Fibroblast of mammary gland (primary cell): ENCODE results near the gene GPS2.
A peak's percentile ranks its signal among the peaks of the same experiment; 100 is the strongest.

Experiments
- DNase-seq: peaks from one replicate; pipeline ENCODE4 v3.0.0-alpha.2; 2010; ENCODE audit warnings: low read depth
- H3K4me3 ChIP-seq: 2 replicates; pipeline ENCODE4 v1.5.1; 2011; ENCODE audit warnings: low read depth, mild to moderate bottlenecking, low read length, moderate library complexity; ENCODE audit not compliant: control insufficient read depth
- CTCF ChIP-seq: conservative IDR thresholded peaks from 2 replicates; pipeline ENCODE4 v1.5.1; 2011; ENCODE audit warnings: low read depth, low read length, inconsistent platforms; ENCODE audit not compliant: control insufficient read depth, insufficient read depth

GPS2 gene

GRCh38 chr17:7296189-7296861 is 18.8 kb downstream of the GPS2 start:
- TF ChIP-seq CTCF = peak; percentile 39
- peak; percentile 70 for DNase-seq
- H3K4me3 ChIP-seq = no peak overlapping the region

- no peak for DNase-seq
- no peak overlapping the region for H3K4me3 ChIP-seq
- no peak for TF ChIP-seq CTCF
These were observed 19.7 kb downstream of the GPS2 start for GRCh38 chr17:7295230-7296180.

- H3K4me3 ChIP-seq = no peak within 1 kb of the TSS
- no peak for DNase-seq
- TF ChIP-seq CTCF = no peak
These were observed 20.5 kb downstream of the GPS2 start, which contains the start of gene YBX2 for GRCh38 chr17:7294614-7295153. Gene YBX2 (minus strand): TSS chr17:7294639. CDS start chr17:7294500, 139 bp downstream.

GRCh38 chr17:7293816-7294613 is 21.1 kb downstream of the GPS2 start:
- DNase-seq = no peak
- no peak for TF ChIP-seq CTCF
- H3K4me3 ChIP-seq = no peak overlapping the region

- no peak for TF ChIP-seq CTCF
- no peak for DNase-seq
- H3K4me3 ChIP-seq = no peak overlapping the region
These were observed 22.0 kb downstream of the GPS2 start for GRCh38 chr17:7293159-7293558.

- DNase-seq = no peak
- TF ChIP-seq CTCF = no peak
- H3K4me3 ChIP-seq = no peak overlapping the region
These were observed 22.4 kb downstream of the GPS2 start for GRCh38 chr17:7292729-7293128.
